OCI-LY3 (cell line): ENCODE measurements around the gene SUMF1.

Experiments used
- CTCF ChIP-seq: fragments of 200-600, 300-600 bp; sonication (generic); IDR thresholded peaks from 2 replicates; pipeline ENCODE4 v1.5.1; 2014; ENCODE audit warnings: antibody characterized with exemption, low read length, low read depth
- EZH2phosphoT487 ChIP-seq: fragments of 200-600 bp; shearing (Covaris generic); IDR thresholded peaks from 2 replicates; pipeline ENCODE4 v1.6.1; 2018; ENCODE audit warnings: antibody characterized with exemption, mixed run types, low read depth

DNA sequence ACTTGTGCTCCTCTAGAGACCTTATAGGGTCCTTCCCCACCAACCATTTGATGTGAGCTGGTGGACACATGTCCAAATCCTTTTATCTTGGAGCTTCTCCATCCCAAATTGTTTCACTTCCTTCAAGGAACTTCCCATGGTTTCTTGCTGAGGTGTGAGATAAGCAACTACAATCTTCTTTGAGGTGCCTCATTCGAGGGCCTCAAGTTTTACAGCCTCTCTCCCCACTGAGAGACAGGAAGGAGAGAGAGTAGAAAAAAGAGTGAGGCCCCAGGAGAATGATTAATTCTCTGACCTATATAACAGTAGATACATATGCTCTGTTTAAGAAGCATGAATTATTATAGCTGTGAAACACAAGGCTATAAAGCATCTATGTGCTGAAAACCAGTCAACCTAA is 70.5 kb downstream of the SUMF1 start:
- TF ChIP-seq CTCF (no peak), EZH2phosphoT487 (no peak)
